Measurements from ENCODE around the gene GLP1R. TPM values are rescaled to one million over a fixed set of nuclear protein-coding genes. Genes with fewer than 3 reads are reported as not detected.

Gene GLP1R
- total and polyA plus RNA-seq, 2 of the 4 experiments (the other 2 are of a cell fraction) = not detected

- WGBS, 2 experiments (ENCODE audit: extremely low coverage in 2 of 2, insufficient read length in 1 of 2) = no CpG with 5 or more reads among the region's 1 CpG
- ATAC-seq (ENCODE audit: low read depth) = no peak
These were observed 14.9 kb downstream of the GLP1R start for GRCh38 chr6:39063526-39063925.

More at GRCh38 chr6:39063526-39063925, 14.9 kb downstream of the GLP1R start:
- H3K14ac ChIP-seq (replicated peaks; ENCODE audit: low read depth, low read length) = no peak overlapping the region
- no peak overlapping the region for H2BK15ac ChIP-seq (ENCODE audit: low read depth, low read length)
- no peak overlapping the region for H3K4ac ChIP-seq (ENCODE audit: low read depth, low read length)
- dilution Hi-C loops (cut with HindIII; ENCODE audit: low sequenced_read_pairs, unreplicated experiment) = no loop called here
- no peak overlapping the region for H2AK5ac ChIP-seq (ENCODE audit: low read depth, low read length)
- no peaks in the 10 kb centered on the region for H4K20me1 ChIP-seq (ENCODE audit: insufficient read depth, low read length)
- ChIA-PET POLR2A (ENCODE audit: unreplicated experiment) (no interaction called here), CTCF (no interaction called here)
- no peak for DNase-seq
- intact Hi-C loops (cut with micrococcal nuclease) = no loop called here
- no peaks in the 10 kb centered on the region for H3K79me1 ChIP-seq (ENCODE audit: low read depth in 1 of 2, low read length in 2 of 2)
- no peak overlapping the region for H2BK20ac ChIP-seq (ENCODE audit: low read depth, low read length)
- H3K9me3 ChIP-seq (ENCODE audit: control insufficient read depth, insufficient read depth, low read length) = no peaks in the 10 kb centered on the region
- TF ChIP-seq CHD1 (IDR thresholded peaks at IDR 0.05; ENCODE audit: low read depth, low read length) = no peak
- TF ChIP-seq RAD21 (IDR thresholded peaks at IDR 0.05; ENCODE audit: low read length) = no peak
- no peak for TF ChIP-seq MXI1 (IDR thresholded peaks at IDR 0.05; ENCODE audit: borderline replicate concordance, low read depth, low read length)
- TF ChIP-seq CEBPB (IDR thresholded peaks at IDR 0.05; ENCODE audit: low read depth, low read length) = no peak
- TF ChIP-seq ELK1 (IDR thresholded peaks at IDR 0.05; ENCODE audit: borderline replicate concordance, low read depth, low read length) = no peak
- TF ChIP-seq RFX5 (IDR thresholded peaks at IDR 0.05; ENCODE audit: low read depth, low read length) = no peak
- TF ChIP-seq RCOR1 (IDR thresholded peaks at IDR 0.05; ENCODE audit: insufficient replicate concordance, low read length) = no peak
- no peak for TF ChIP-seq CTCF (conservative IDR thresholded peaks at IDR 0.05; ENCODE audit: low read depth, low read length)
- no peak for TF ChIP-seq NFE2L2 (IDR thresholded peaks at IDR 0.05; ENCODE audit: low read depth, low read length)
- no peak for TF ChIP-seq POLR2A (IDR thresholded peaks at IDR 0.05; ENCODE audit: low read depth, low read length)
- TF ChIP-seq FOS (IDR thresholded peaks at IDR 0.05; ENCODE audit: low read depth, low read length) = no peak
- TF ChIP-seq SMC3 (IDR thresholded peaks at IDR 0.05; ENCODE audit: low read depth, low read length) = no peak
- TF ChIP-seq MAZ (IDR thresholded peaks at IDR 0.05; ENCODE audit: borderline replicate concordance, low read depth, low read length) = no peak
- no peak for TF ChIP-seq USF2 (IDR thresholded peaks at IDR 0.05; ENCODE audit: low read depth, low read length)
- TF ChIP-seq MAFK (IDR thresholded peaks at IDR 0.05; ENCODE audit: low read depth, low read length) = no peak
- no peak for TF ChIP-seq BHLHE40 (IDR thresholded peaks at IDR 0.05; ENCODE audit: low read depth, low read length)
- no peak overlapping the region for H3K56ac ChIP-seq (ENCODE audit: extremely low read depth, insufficient read depth, low read length)
- H3K4me3 ChIP-seq (ENCODE audit: insufficient read depth, low read depth, low read length) = no peak overlapping the region
- H3K9ac ChIP-seq (ENCODE audit: low read depth, low read length) = no peak overlapping the region
- BruUV-seq (replicated peaks) = no TSS peak
- no peak overlapping the region for H4K8ac ChIP-seq (ENCODE audit: low read depth in 2 of 2, low read length in 2 of 2)
- H2BK120ac ChIP-seq (ENCODE audit: low read depth, low read length) = no peak overlapping the region
- H3K27me3 ChIP-seq (ENCODE audit: control insufficient read depth, insufficient read depth, low read length) = peaks cover 10% of the 10 kb centered on the region; the same call in 1 of the 2 replicates
- no peak overlapping the region for H2AK9ac ChIP-seq (replicated peaks; ENCODE audit: low read depth, low read length, poor library complexity)
- no peak overlapping the region for H3K23ac ChIP-seq (ENCODE audit: low read depth, low read length)
- in situ Hi-C loops (cut with MboI; ENCODE audit: low sequenced_read_pairs) = no loop called here
- no peak overlapping the region for H2BK5ac ChIP-seq (ENCODE audit: low read depth, low read length, poor library complexity, severe bottlenecking)
- no peak overlapping the region for H4K5ac ChIP-seq (ENCODE audit: low read depth, low read length)
- no peak overlapping the region for H4K91ac ChIP-seq (ENCODE audit: insufficient read depth, low read depth, low read length)
- no peak overlapping the region for H3K18ac ChIP-seq (ENCODE audit: low read depth, low read length)
- H3K4me1 ChIP-seq (ENCODE audit: control insufficient read depth, insufficient read depth, low read length) = no peaks in the 10 kb centered on the region
- H3K27ac ChIP-seq (ENCODE audit: insufficient read depth, low read length) = no peak overlapping the region
- no peaks in the 10 kb centered on the region for H3K9me1 ChIP-seq (ENCODE audit: insufficient read depth, low read length)
- H3K4me2 ChIP-seq (ENCODE audit: low read depth, low read length) = no peak overlapping the region
- H3K36me3 ChIP-seq (ENCODE audit: control insufficient read depth, insufficient read depth, low read length) = no peaks in the 10 kb centered on the region
- no peak overlapping the region for H2AFZ ChIP-seq (replicated peaks; ENCODE audit: low read length, poor library complexity)
